Keratinocyte (primary cell): ENCODE results near the gene ZNF202. TPM values are rescaled to one million over a fixed set of nuclear protein-coding genes. Genes with fewer than 3 reads are reported as not detected.

Source experiments
- DNase-seq: peaks from one replicate; pipeline ENCODE4 v3.0.0-alpha.2; 2011; ENCODE audit warnings: low read depth, missing footprints, low spot score
- FAIRE-seq: peaks from 2 replicates; lab custom pipeline; 2011; peaks lifted over from hg19 to GRCh38; lab: Jason Lieb, UNC
- H2AFZ ChIP-seq: 2 replicates; pipeline ENCODE4 v1.6.0; 2012; ENCODE audit warnings: low read length, control low read depth, inconsistent platforms; ENCODE audit not compliant: control insufficient read depth
- H3K27ac ChIP-seq: 2 replicates; pipeline ENCODE4 v1.5.1; 2011; ENCODE audit warnings: low read length; ENCODE audit not compliant: control insufficient read depth, insufficient read depth
- H3K27me3 ChIP-seq: 3 replicates; pipeline ENCODE4 v1.6.0; 2011; ENCODE audit warnings: low read length; ENCODE audit not compliant: control insufficient read depth, insufficient read depth; ENCODE audit errors: extremely low read depth
- H3K36me3 ChIP-seq, 2 experiments: 2 replicates in 1 of 2; 3 replicates in 1 of 2; pipeline ENCODE4 v1.5.1; 2011; ENCODE audit warnings: low read length in 2 of 2, mild to moderate bottlenecking in 1 of 2; ENCODE audit not compliant: control insufficient read depth in 2 of 2, insufficient read depth in 2 of 2; ENCODE audit errors: extremely low read depth in 1 of 2
- H3K4me1 ChIP-seq: 3 replicates; pipeline ENCODE4 v1.5.1; 2011; ENCODE audit warnings: low read length; ENCODE audit not compliant: control insufficient read depth, insufficient read depth; ENCODE audit errors: extremely low read depth
- H3K4me2 ChIP-seq: 3 replicates; pipeline ENCODE4 v1.6.0; 2011; ENCODE audit warnings: low read depth, low read length; ENCODE audit not compliant: control insufficient read depth, insufficient read depth; ENCODE audit errors: extremely low read depth
- H3K4me3 ChIP-seq, 3 experiments: fragments of 200-600 bp in 1 of 3; sonication (generic) in 1 of 3; 2 replicates in 2 of 3; 3 replicates in 1 of 3; pipeline ENCODE4 v1.5.1; 2011 to 2016; ENCODE audit warnings: low read length in 3 of 3, mild to moderate bottlenecking in 3 of 3, control low read depth in 2 of 3, inconsistent platforms in 1 of 3, low read depth in 1 of 3, mixed read lengths in 1 of 3, mixed run types in 1 of 3, moderate library complexity in 1 of 3; ENCODE audit not compliant: control insufficient read depth in 2 of 3, insufficient read depth in 2 of 3; ENCODE audit errors: extremely low read depth in 1 of 3
- H3K79me2 ChIP-seq: 2 replicates; pipeline ENCODE4 v1.6.0; 2012; ENCODE audit warnings: low read length; ENCODE audit not compliant: control insufficient read depth, insufficient read depth
- H3K9ac ChIP-seq: 3 replicates; pipeline ENCODE4 v1.6.0; 2011; ENCODE audit warnings: low read length; ENCODE audit not compliant: control insufficient read depth, insufficient read depth; ENCODE audit errors: extremely low read depth
- H3K9me1 ChIP-seq: 3 replicates; pipeline ENCODE4 v1.6.0; 2011; ENCODE audit warnings: low read length; ENCODE audit not compliant: control insufficient read depth, insufficient read depth; ENCODE audit errors: extremely low read depth
- H3K9me3 ChIP-seq: 2 replicates; pipeline ENCODE4 v1.5.1; 2012; ENCODE audit warnings: low read depth, low read length; ENCODE audit not compliant: control insufficient read depth
- H4K20me1 ChIP-seq: 3 replicates; pipeline ENCODE4 v1.6.0; 2011; ENCODE audit warnings: low read length; ENCODE audit not compliant: control insufficient read depth, insufficient read depth; ENCODE audit errors: extremely low read depth
- CTCF ChIP-seq, 3 experiments: IDR thresholded peaks in 1 of 3; conservative IDR thresholded peaks in 1 of 3; optimal IDR thresholded peaks in 1 of 3; 2 replicates in 2 of 3; 3 replicates in 1 of 3; pipeline versions ENCODE3 to v1.5.1; 2011; ENCODE audit warnings: low read length in 3 of 3, mild to moderate bottlenecking in 3 of 3, moderate library complexity in 2 of 3, control low read depth in 1 of 3, inconsistent platforms in 1 of 3; ENCODE audit not compliant: insufficient read depth in 2 of 3; ENCODE audit errors: extremely low read depth in 1 of 3
- EZH2 ChIP-seq: IDR thresholded peaks from one replicate; pipeline ENCODE4 v1.6.1; 2012; ENCODE audit warnings: inconsistent platforms, mild to moderate bottlenecking, low read length, moderate library complexity
- dilution Hi-C: fragments of 300-500 bp; cut with MboI; formaldehyde crosslinking; loops from one replicate; pipeline ENCODE4 v1.7.0; 2020; ENCODE audit warnings: low sequenced_read_pairs; ENCODE audit not compliant: extremely low pct_ligation_motif_present
- polyA plus RNA-seq, 5 experiments: library from polyadenylated mRNA; depleted of rRNA in 3 of 5; stranded (reverse) in 3 of 5; stranded (forward) in 1 of 5; unstranded in 1 of 5; fragments of >200 nt; gene quantifications; 1 replicate in 1 of 5; 2 replicates in 3 of 5; 3 replicates in 1 of 5; pipeline versions ENCODE4 v1.2.1 to v1.2.3, GENCODE V29; 2011 to 2012; ENCODE audit warnings: missing spikeins in 2 of 5, low read depth in 1 of 5, low replicate concordance in 1 of 5

ZNF202 gene
- polyA plus RNA-seq, 1 donor (not counting 4 experiments of a cell fraction or from before 2014, with no cell fraction given) = 11.4 TPM

GRCh38 chr11:123696183-123696582 lies 45.3 kb downstream of the ZNF202 start:
- Histone ChIP-seq H3K4me2 (no peak overlapping the region), H3K4me1 (no peaks in the 10 kb centered on the region), H3K79me2 (no peaks in the 10 kb centered on the region), H4K20me1 (no peaks in the 10 kb centered on the region), H3K9ac (no peak overlapping the region), H3K27ac (no peak overlapping the region), H3K27me3 (no peaks in the 10 kb centered on the region), H3K4me3 (no peak overlapping the region), H2AFZ (no peak overlapping the region), H3K9me3 (no peaks in the 10 kb centered on the region), H3K36me3 (no peaks in the 10 kb centered on the region), H3K9me1 (no peaks in the 10 kb centered on the region)
- FAIRE-seq (no peak), DNase-seq (no peak)
- dilution Hi-C loops = no loop called here
- TF ChIP-seq EZH2 (no peak), CTCF (optimal IDR thresholded peaks at IDR 0.05 in 1 of 3, IDR thresholded peaks at IDR 0.05 in 1 of 3, conservative IDR thresholded peaks at IDR 0.05 in 1 of 3; ENCODE audit: extremely low read depth in 1 of 3, insufficient read depth in 2 of 3, low read length in 3 of 3) (peak in 1 of 3 experiments; percentile 11)

GRCh38 chr11:123695231-123695630 lies 46.2 kb downstream of the ZNF202 start:
- Histone ChIP-seq H3K27ac (no peak overlapping the region), H3K79me2 (no peaks in the 10 kb centered on the region), H3K4me2 (no peak overlapping the region), H3K4me3 (no peak overlapping the region), H3K9ac (no peak overlapping the region), H3K4me1 (no peaks in the 10 kb centered on the region), H3K27me3 (no peaks in the 10 kb centered on the region), H3K9me3 (no peaks in the 10 kb centered on the region), H4K20me1 (no peaks in the 10 kb centered on the region), H3K36me3 (no peaks in the 10 kb centered on the region), H3K9me1 (no peaks in the 10 kb centered on the region), H2AFZ (no peak overlapping the region)
- DNase-seq (no peak), FAIRE-seq (no peak)
- TF ChIP-seq CTCF (optimal IDR thresholded peaks at IDR 0.05 in 1 of 3, IDR thresholded peaks at IDR 0.05 in 1 of 3, conservative IDR thresholded peaks at IDR 0.05 in 1 of 3; ENCODE audit: extremely low read depth in 1 of 3, insufficient read depth in 2 of 3, low read length in 3 of 3) (no peak), EZH2 (no peak)
- dilution Hi-C loops = no loop called here
